Dedifferentiated amniotic fluid mesenchymal stem cell (primary cell): ENCODE data around the gene MSL3.

ENCODE experiments used
- DNase-seq: peaks from one replicate; pipeline ENCODE4 v3.0.0-alpha.2; 2016; ENCODE audit errors: extremely low spot score

Gene MSL3

GRCh38 chrX:11757719-11758399 lies at the start of gene MSL3:
MSL3 (plus strand) TSS chrX:11758237; CDS start chrX:11758264, 27 bp downstream.
- DNase-seq, result no peak

- no peak for DNase-seq
Measured at GRCh38 chrX:11722304-11722703, 35.7 kb upstream of the MSL3 start.

- peak; percentile 21 for DNase-seq
Measured at GRCh38 chrX:11724122-11725017, 33.7 kb upstream of the MSL3 start.

DNA sequence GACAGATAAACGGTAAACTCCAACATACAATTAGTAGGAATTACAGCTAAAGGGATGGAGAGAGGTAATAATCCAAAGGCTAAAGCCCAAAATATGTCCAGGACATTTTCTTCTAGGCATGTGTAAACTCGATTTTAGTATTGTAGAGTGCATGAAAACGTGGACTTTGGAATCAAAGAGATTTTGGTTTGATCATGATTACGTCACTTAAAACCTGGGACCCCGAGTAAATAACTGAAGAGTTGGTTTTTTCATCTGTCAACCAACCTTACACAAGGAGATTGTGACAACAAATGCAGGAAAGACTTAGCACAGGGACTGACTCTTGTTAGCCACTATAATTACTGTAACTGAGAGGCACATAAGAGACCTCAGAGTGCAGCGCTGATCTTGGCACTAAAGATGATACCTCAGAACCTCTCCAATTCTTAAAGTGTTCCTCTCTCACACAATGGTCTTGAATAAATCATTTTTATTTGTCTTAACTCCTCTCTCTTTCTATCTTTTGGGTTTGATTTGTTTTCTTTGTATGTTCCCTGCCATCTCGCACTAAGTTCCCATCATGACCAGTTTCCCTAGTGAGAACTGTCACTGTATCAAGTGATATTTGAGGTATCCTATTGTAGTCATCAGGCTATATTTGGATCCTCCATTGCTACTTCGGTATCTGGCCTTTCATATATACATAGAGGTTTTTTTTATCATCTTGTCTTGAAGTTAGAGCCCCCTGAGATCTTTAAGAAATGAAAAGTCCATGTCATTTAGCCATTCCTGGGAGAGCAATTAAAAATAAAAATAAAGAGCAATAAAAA lies 32.2 kb upstream of the MSL3 start:
- DNase-seq, result no peak

GRCh38 chrX:11728556-11728955 lies 29.5 kb upstream of the MSL3 start:
- no peak for DNase-seq

GRCh38 chrX:11733614-11734013 lies 24.4 kb upstream of the MSL3 start:
- no peak for DNase-seq

DNA sequence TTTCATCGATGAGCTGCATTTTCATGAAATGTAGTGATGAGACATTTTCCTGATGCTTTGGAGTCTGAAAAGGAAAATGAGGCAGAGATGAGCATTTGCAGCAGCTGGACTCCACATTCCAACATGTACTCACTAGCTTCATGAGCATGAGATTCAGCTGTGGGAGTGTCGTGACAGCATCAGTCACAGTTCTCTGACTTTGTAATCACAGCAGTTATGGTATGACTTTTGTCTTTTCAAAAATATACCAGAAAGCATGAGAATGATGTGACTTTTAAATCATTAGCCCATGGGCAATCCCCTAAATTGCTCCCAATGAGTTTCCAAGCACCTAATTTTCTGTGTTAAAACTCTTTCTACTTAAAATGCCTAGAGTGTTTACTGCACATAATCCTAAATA lies 18.3 kb upstream of the MSL3 start:
- DNase-seq, result no peak

DNA sequence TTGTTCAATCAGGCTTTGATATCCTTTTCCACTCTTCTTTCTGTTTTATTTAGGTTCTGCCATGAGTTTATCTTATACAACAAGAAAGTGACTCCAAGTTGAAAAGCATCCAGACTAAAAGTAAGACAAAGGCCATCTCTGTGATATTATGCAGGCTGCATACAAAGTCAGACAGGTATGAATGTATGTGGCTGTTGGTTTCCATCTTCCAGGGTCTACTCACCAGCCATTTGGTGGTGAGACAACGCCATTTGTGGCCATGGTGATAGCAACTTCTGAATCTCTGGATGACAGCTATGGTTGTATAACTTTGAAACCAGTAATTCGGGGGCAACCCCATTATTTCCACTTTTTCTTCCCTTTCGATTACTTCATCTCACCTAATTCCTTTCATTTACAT lies 17.2 kb upstream of the MSL3 start:
- DNase-seq, result no peak

- DNase-seq, result no peak
Measured at GRCh38 chrX:11741574-11741973, 16.5 kb upstream of the MSL3 start.

- DNase-seq, result no peak
Measured at GRCh38 chrX:11745881-11746280, 12.2 kb upstream of the MSL3 start.

GRCh38 chrX:11750046-11750445 lies 8.0 kb upstream of the MSL3 start:
- no peak for DNase-seq

DNA sequence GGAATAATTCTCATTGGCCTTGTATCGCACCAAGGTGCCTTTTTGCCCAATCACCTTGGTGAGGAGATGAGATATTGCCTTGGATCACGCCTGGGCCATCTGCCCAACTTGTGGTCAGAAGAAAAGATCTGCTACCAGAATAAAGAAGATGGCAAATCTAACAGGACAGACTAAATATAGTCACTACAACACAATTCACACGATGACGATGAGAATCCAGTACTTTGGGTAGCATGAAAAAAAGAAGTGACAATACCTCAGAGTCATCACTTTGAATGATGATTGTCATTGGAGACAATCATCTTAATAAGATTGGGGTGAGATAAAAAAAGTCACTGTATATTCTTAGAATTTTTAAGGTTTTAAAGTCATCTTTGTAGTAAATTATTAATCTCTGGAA lies 7.3 kb upstream of the MSL3 start:
- DNase-seq, result no peak

- DNase-seq, result no peak
Measured at GRCh38 chrX:11751261-11751660, 6.8 kb upstream of the MSL3 start.

- DNase-seq, result no peak
Measured at GRCh38 chrX:11753668-11754067, 4.4 kb upstream of the MSL3 start.

- DNase-seq, result no peak
Measured at GRCh38 chrX:11754958-11755645, 2.9 kb upstream of the MSL3 start.

DNA sequence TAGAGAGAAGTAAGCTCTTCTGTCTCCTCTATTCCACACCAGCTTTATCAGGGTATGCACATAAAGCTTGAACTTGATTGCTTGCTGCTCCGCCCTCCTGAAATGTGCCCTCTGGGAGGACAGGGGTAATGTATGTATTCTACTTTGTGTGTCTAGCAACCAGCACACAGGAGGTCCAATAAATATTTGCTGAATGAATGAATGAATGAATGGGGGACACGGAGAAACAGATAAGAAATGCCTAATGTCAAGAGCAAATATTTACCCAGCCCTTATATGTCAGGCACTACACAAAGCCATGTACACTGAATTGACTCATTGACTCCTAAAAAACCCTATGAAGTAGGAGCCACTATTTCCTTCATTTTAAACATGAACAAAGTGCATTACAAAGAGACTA lies 2.3 kb upstream of the MSL3 start:
- no peak for DNase-seq

DNA sequence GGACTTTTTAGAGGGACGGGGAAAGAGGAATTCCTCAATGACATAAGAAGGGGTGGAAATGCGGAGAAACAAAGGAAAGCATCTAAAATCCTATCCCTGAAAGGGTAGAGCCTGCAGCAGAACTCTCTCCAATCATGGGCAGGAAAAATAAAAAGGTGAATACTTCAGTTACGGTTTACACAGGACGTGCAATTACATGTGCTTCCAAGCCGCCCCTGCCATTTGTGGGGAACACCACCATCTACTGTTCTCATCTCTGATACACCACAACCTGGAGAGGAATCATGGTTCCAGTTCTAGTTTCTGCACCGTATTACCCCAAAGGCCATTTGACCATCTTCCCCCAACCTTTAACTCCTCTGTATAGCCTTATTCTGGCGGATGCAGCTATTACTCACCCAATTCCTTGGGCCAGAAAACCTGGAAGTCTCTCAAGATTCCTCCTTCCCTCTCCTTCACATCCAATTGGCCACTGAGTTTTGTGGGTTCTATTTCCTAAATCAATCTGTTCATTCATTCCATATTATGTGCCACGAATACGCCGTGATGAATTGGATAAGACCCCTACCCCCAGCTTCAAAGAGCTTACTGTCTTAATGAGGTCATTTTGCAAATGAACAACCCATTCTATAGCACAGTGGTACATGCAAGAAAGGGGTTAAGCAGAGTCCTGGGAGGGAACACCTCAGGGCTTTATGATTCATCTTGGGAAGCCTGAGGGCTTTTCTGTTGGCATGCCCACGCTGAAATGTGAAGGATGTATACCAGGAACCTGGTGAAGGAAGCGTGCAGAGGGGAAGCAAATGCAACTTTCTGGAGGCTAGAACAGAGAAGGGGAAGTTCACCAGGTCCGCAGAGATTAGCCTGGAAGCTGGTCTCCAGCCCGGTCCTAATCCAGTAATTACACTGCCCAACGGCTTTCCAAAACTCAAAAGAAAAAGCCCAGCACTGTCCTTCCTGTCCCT lies 1.4 kb upstream of the MSL3 start:
- DNase-seq, result no peak

GRCh38 chrX:11757397-11757718 lies 679 bp upstream of the MSL3 start:
- DNase-seq, result no peak

DNA sequence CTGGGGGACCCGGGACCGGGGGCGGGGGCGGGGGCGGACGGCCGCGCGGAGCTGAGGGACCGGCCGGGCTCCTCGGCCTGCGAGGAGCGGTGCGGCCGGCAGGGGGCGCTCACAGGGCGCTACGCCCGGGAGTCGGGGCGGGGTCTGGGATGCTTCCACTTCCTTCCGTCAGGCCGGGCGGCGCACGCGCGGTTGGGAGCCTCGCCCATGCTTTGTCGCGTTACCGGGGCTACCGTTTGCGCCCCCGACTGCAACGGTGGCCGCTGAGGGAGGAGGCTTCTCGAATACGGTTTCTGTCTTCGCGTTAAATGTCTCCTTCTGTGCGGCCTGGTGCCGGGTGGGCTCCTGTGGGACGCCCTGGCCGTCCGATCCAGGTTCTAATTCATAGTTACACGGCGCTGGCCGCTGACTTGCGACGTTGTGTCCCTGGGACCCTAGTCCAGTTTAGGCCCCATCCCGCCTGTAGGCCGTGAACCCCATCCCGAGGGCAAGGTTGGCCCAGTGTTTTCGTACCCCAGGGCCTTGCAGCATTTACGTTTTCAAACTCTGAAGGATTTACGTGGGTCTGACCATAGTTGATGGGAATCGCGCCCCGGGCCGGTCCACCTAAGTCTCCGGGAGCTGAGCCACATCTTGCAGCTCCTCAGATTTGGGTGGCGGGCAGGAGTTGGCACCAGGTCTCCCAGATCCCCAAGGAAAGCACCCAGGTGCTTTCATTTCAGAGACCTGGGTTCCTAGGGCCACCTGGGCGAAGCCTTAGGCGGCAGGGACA lies 549 bp downstream of the MSL3 start:
- DNase-seq, result peak; percentile 64

GRCh38 chrX:11759172-11759460 lies 1.1 kb downstream of the MSL3 start:
- DNase-seq, result no peak
